GM12873 (cell line): Measurements from ENCODE around the gene ZDHHC16.

Experiments used
- TF ChIP-seq, protein P1 (sequence below): IDR thresholded peaks from 2 replicates; pipeline ENCODE4 v1.5.1; 2012; ENCODE audit warnings: low read depth, mild to moderate bottlenecking, moderate library complexity, low read length, control low read depth; ENCODE audit not compliant: insufficient read depth; ENCODE audit errors: missing control alignments

The ZDHHC16 gene

DNA sequence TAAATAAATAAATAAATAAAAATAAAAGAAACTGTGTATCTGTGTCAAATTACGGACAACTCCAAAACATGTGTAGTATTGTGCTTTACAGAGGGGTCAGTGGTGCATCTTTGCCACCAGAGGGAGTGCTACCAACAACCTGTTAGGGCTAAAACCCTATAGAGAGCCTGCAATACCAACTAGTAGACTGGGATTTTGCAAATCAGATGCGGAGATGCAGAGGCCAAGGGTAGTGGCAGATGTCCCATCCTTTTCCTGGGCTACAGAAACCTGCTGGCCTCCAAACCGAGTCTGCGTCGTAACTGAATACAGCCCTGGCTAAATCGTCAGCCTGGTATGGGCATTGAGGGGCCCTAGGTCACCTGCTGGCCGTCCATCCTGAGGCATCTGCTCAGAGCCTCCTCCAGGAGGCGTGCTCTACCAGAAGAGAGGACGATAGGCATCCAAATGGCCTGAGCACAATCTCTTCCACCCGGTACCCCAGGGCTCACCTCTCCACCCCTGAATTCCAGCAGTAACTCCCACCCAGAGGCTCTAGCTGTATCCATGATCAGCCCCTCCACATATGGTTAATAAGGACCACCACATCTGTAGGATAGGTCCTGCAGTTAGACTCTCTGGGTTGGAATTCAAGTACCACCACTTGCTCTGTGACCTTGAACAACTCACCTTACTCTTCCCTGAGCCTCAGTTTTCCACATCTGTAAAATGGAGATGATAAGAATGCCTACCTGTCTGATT, 38.6 kb upstream of the ZDHHC16 start:
- TF ChIP-seq, protein P1, sequence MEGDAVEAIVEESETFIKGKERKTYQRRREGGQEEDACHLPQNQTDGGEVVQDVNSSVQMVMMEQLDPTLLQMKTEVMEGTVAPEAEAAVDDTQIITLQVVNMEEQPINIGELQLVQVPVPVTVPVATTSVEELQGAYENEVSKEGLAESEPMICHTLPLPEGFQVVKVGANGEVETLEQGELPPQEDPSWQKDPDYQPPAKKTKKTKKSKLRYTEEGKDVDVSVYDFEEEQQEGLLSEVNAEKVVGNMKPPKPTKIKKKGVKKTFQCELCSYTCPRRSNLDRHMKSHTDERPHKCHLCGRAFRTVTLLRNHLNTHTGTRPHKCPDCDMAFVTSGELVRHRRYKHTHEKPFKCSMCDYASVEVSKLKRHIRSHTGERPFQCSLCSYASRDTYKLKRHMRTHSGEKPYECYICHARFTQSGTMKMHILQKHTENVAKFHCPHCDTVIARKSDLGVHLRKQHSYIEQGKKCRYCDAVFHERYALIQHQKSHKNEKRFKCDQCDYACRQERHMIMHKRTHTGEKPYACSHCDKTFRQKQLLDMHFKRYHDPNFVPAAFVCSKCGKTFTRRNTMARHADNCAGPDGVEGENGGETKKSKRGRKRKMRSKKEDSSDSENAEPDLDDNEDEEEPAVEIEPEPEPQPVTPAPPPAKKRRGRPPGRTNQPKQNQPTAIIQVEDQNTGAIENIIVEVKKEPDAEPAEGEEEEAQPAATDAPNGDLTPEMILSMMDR, result peak; percentile 67

DNA sequence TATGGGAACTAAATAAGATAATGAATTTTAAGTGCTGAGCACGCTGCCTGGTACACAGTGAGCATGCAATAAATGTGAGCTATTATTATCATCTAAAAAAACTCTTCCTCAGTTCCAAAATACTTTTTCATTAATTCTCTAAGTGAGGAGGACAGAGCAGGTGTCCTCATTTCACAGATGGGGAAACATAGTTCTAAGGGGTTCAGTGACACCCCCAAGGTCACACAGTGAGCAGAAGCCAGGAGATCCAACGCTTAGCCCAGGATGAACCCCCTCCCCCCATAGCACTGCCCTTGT, 38.1 kb upstream of the ZDHHC16 start:
- TF ChIP-seq, protein P1, result no peak

DNA sequence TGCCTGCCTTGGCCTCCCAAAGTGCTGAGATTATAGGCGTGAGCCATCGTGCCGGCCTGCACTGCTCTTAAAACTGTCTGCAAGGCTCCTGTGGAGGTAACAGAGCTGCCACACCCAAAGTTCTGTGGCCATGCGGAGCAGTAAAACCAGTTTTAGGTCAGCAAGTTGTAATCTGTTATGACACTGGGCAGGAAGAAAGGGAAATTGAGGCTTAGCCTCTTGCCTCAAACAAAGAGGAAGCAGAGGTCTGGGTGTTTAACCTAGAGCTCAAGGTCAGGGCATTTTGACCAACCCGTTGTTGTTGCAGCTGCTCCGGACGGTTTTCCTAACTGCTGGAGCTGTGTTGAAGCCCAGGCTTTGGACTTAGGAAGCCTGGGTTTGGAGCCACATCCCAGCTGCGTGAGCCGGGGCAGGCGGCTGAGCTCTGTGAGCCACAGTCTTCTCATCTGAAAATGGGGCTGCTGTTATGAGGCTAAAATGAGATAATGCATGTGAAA, 37.4 kb upstream of the ZDHHC16 start:
- TF ChIP-seq, protein P1, result no peak

DNA sequence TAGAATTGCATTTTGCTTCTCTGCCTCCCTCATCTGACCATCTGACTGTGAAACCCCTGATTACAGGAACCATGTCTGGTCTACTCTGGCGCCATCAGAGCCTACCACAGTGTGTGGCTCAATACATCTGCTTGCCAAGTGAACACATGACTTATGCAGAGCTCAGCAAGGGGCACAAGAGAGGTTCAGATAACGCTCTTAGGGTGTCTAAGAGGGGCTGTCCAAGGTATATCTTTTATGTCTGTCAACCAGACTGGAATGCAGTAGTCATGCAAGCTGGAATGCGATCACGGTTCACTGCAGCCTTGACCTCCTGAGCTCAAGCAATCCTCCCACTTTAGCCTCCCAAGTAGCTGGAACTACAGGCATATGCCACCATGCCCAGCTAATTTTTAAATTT, 34.6 kb upstream of the ZDHHC16 start:
- TF ChIP-seq, protein P1, result no peak

DNA sequence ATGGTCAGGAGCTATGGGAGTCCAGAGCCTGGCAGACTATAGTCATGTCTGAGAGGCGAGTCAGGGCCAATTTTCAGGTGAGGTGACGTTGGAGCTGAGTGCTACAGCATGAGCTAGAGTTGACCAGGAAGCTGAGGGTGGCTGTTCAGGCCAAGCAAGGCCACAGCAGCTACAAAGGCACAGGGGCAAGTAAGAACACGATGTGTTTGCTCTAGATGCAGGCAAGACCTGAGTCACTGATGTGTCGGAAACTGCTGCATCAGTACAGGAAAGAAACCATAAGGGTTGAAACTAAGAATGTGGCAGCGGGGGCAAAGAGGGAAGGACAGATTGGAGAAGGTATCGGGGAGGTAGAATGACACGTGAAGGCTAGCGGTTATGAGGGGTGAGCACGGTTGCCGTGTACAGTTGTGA, 33.1 kb upstream of the ZDHHC16 start:
- TF ChIP-seq, protein P1, result no peak

DNA sequence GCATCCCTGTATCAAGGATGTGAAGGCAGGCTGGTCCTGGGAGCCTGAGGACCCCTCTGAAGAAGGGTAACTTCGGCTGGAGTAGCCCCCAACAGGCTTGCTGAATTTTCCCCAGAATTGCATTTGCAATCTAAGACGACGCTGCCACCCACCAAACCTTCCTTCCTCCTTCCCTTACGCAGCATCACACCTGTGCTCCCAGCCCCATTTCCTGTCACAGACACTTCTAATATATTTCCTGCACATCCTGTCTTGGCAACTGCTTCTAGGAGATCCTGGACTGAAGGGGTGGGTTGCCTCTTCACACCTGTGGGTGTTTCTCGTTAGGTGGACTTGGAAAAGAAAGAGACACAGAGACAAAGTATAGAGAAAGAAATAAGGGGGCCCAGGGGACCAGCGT, 29.4 kb upstream of the ZDHHC16 start:
- TF ChIP-seq, protein P1, result no peak

DNA sequence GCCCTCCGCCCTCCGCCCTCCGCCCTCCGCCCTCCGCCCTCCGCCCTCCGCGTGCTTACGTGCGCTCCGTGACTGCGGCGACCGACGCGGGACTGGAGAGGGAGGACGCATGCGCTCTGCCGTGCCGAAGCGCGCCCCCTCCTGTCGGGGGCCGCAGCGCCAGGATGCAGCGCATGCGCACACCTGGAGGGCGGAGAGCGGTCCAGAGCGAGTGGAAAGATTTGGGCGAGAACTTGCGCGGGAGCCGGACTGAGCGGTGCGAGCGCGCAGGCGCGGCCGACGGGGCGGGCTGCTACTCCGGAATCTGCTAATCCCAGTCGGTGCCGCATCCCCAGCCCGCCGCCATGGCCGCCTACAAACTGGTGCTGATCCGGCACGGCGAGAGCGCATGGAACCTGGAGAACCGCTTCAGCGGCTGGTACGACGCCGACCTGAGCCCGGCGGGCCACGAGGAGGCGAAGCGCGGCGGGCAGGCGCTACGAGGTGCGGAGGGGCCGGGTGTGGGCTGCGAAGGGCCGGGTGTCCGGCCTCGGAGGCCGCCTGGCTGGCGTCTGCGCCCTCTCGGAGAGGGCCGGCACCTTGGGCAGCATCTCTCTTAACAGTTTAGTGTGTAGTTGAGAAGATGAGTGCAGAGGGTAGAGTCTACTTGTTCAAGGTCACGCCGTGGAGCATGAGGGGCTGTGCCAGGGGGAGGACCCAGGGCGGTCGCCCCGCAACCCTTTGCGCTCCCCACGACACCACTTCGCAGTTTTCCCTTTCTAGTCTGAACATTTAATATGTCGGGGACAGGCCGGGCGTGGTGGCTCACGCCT, 19.8 kb upstream of the ZDHHC16 start, which contains the start of gene PGAM1:
Gene PGAM1, plus strand, starts transcription at position 228 of the 812 bp plus-strand sequence. Its CDS starts 117 bp downstream, at position 345.
- TF ChIP-seq, protein P1, result peak; percentile 81
